ENCODE data around the gene BIRC5. TPM values are rescaled to one million over a fixed set of nuclear protein-coding genes. Genes with fewer than 3 reads are reported as not detected.

BIRC5 gene
- total RNA-seq, 1 experiment from 2014 or later = 140 TPM

DNA sequence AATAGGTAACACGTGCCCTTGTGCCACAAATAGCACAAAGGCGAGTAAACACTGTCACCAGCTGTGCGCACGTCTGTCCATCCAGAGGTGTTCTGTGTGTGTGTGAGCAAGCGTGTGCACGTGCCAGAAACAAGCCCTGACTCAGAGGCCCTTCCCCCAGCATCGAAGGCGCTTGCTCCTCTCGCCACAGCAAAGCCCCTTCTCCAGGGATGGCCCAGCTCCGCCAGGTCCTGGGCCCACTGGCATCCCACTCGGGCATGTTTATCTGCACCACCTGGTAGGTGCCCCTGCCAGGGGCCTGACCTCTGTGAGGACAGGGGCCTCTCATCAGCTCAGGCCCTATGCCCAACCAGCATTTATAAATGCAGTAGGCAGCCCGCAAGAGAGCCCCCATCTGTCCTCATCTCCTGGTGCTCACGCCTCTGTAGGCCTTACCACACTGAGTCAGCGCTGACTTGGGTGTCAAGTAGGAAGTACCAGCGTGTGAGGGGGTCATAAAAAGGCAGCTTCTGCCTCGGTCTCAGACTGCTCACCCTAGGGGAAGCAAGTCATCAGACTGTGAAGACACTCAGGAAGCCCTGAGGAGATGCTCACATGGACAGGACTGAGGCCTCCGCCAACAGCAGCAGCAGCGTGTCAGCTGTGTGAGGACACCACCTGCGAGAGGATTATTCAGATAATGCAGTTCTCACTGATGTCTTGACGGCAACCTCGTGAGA, 28.1 kb downstream of the BIRC5 start:
- DNase-seq (ENCODE audit: low read depth, low spot score) (no peak), ATAC-seq (no peak)
- no peak overlapping the region for H3K4me3 ChIP-seq (replicated peaks in 1 of 2; ENCODE audit: low read depth in 1 of 2, low read length in 2 of 2)
- H3K4me2 ChIP-seq (ENCODE audit: low read length) = no peak overlapping the region
- intact Hi-C loops (cut with micrococcal nuclease) = no loop called here
- H3K27me3 ChIP-seq (ENCODE audit: insufficient read depth, low read length) = no peaks in the 10 kb centered on the region
- TF ChIP-seq POLR2A (IDR thresholded peaks at IDR 0.05; ENCODE audit: borderline replicate concordance, extremely low read depth, insufficient read depth, insufficient read length) (no peak), ZNF274 (IDR thresholded peaks at IDR 0.05; ENCODE audit: low read depth, low read length) (no peak), SRF (IDR thresholded peaks at IDR 0.05; ENCODE audit: low read depth) (no peak), SP1 (IDR thresholded peaks at IDR 0.05; ENCODE audit: low read depth) (no peak), FOSL1 (IDR thresholded peaks at IDR 0.05; ENCODE audit: low read depth) (no peak), POLR2AphosphoS5 (IDR thresholded peaks at IDR 0.05; ENCODE audit: low read depth, low read length) (no peak), EGR1 (IDR thresholded peaks at IDR 0.05; ENCODE audit: low read depth) (no peak), CEBPB (IDR thresholded peaks at IDR 0.05; ENCODE audit: low read depth) (no peak), CBX3 (IDR thresholded peaks at IDR 0.05; ENCODE audit: low read depth) (no peak), EZH2phosphoT487 (IDR thresholded peaks at IDR 0.05; ENCODE audit: borderline replicate concordance) (no peak), ZFX (IDR thresholded peaks at IDR 0.05) (no peak), EZH2 (IDR thresholded peaks at IDR 0.05) (no peak)
- TF ChIP-seq, protein P1, sequence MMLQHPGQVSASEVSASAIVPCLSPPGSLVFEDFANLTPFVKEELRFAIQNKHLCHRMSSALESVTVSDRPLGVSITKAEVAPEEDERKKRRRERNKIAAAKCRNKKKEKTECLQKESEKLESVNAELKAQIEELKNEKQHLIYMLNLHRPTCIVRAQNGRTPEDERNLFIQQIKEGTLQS (IDR thresholded peaks at IDR 0.05) = no peak
- TF ChIP-seq, protein P2, sequence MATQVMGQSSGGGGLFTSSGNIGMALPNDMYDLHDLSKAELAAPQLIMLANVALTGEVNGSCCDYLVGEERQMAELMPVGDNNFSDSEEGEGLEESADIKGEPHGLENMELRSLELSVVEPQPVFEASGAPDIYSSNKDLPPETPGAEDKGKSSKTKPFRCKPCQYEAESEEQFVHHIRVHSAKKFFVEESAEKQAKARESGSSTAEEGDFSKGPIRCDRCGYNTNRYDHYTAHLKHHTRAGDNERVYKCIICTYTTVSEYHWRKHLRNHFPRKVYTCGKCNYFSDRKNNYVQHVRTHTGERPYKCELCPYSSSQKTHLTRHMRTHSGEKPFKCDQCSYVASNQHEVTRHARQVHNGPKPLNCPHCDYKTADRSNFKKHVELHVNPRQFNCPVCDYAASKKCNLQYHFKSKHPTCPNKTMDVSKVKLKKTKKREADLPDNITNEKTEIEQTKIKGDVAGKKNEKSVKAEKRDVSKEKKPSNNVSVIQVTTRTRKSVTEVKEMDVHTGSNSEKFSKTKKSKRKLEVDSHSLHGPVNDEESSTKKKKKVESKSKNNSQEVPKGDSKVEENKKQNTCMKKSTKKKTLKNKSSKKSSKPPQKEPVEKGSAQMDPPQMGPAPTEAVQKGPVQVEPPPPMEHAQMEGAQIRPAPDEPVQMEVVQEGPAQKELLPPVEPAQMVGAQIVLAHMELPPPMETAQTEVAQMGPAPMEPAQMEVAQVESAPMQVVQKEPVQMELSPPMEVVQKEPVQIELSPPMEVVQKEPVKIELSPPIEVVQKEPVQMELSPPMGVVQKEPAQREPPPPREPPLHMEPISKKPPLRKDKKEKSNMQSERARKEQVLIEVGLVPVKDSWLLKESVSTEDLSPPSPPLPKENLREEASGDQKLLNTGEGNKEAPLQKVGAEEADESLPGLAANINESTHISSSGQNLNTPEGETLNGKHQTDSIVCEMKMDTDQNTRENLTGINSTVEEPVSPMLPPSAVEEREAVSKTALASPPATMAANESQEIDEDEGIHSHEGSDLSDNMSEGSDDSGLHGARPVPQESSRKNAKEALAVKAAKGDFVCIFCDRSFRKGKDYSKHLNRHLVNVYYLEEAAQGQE (IDR thresholded peaks at IDR 0.05; ENCODE audit: low read depth) = no peak
- TF ChIP-seq, protein P3, sequence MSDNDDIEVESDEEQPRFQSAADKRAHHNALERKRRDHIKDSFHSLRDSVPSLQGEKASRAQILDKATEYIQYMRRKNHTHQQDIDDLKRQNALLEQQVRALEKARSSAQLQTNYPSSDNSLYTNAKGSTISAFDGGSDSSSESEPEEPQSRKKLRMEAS (IDR thresholded peaks at IDR 0.05) = no peak
- TF ChIP-seq, protein P4, sequence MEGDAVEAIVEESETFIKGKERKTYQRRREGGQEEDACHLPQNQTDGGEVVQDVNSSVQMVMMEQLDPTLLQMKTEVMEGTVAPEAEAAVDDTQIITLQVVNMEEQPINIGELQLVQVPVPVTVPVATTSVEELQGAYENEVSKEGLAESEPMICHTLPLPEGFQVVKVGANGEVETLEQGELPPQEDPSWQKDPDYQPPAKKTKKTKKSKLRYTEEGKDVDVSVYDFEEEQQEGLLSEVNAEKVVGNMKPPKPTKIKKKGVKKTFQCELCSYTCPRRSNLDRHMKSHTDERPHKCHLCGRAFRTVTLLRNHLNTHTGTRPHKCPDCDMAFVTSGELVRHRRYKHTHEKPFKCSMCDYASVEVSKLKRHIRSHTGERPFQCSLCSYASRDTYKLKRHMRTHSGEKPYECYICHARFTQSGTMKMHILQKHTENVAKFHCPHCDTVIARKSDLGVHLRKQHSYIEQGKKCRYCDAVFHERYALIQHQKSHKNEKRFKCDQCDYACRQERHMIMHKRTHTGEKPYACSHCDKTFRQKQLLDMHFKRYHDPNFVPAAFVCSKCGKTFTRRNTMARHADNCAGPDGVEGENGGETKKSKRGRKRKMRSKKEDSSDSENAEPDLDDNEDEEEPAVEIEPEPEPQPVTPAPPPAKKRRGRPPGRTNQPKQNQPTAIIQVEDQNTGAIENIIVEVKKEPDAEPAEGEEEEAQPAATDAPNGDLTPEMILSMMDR (IDR thresholded peaks at IDR 0.05 in 2 of 3, conservative IDR thresholded peaks at IDR 0.05 in 1 of 3; ENCODE audit: borderline replicate concordance in 1 of 3, insufficient read depth in 1 of 3, low read depth in 2 of 3, low read length in 2 of 3) = no peak
- no peaks in the 10 kb centered on the region for H4K20me1 ChIP-seq (ENCODE audit: insufficient read depth)
- H3K27ac ChIP-seq (ENCODE audit: low read depth, low read length) = no peak overlapping the region; the same call in 1 of the 2 replicates
- no peak overlapping the region for H2AFZ ChIP-seq (ENCODE audit: low read depth, low read length, poor library complexity, severe bottlenecking)
- H3K9me3 ChIP-seq (ENCODE audit: control insufficient read depth in 1 of 2, insufficient read depth in 1 of 2, low read depth in 1 of 2, low read length in 2 of 2) = no peaks in the 10 kb centered on the region
- no TSS peak for BruUV-seq (replicated peaks)
- no peaks in the 10 kb centered on the region for H3K79me2 ChIP-seq (ENCODE audit: insufficient read depth, low read length)
- RAD21 ChIA-PET (ENCODE audit: low non-redundant PET in 1 of 2, low total read pairs in 2 of 2, uncharacterized antibody in 2 of 2, unreplicated experiment in 2 of 2) = no interaction called here
- no peak overlapping the region for H3K9ac ChIP-seq (ENCODE audit: low read length)
- POLR2A ChIA-PET = no interaction called here
- H3K9me2 ChIP-seq (ENCODE audit: insufficient read depth) = no peaks in the 10 kb centered on the region
- no peaks in the 10 kb centered on the region for H3K36me3 ChIP-seq (ENCODE audit: control insufficient read depth in 1 of 2, insufficient read depth in 2 of 2, low read length in 2 of 2)
- H3K4me1 ChIP-seq (ENCODE audit: control insufficient read depth in 1 of 2, insufficient read depth in 2 of 2, low read length in 2 of 2) = peaks cover 0 to 9% of the 10 kb centered on the region in 2 experiments; a peak in 1 of 4 replicates
- CTCF ChIA-PET = no interaction called here

All from HCT116 (cell line).